HG03457 (cell line): ENCODE data around the gene PRAMEF6.
"Not testable (repeated sequence)": the region's sequence is repeated elsewhere in the genome, so short reads cannot be mapped to it uniquely, and the experiment has no call there.

ENCODE experiments used
- ATAC-seq: cut with Tn5 transposase; IDR thresholded peaks from one replicate; pipeline ENCODE4 v1.9.1; 2021; ENCODE audit warnings: moderate number of reproducible peaks; ENCODE audit not compliant: unreplicated experiment

Gene PRAMEF6

GRCh38 chr1:12947480-12947879, at the start of gene PRAMEF6:
PRAMEF6 (minus strand) TSS chr1:12947580; CDS start chr1:12942518, 5,062 bp downstream.
- ATAC-seq, result not testable (repeated sequence)

DNA sequence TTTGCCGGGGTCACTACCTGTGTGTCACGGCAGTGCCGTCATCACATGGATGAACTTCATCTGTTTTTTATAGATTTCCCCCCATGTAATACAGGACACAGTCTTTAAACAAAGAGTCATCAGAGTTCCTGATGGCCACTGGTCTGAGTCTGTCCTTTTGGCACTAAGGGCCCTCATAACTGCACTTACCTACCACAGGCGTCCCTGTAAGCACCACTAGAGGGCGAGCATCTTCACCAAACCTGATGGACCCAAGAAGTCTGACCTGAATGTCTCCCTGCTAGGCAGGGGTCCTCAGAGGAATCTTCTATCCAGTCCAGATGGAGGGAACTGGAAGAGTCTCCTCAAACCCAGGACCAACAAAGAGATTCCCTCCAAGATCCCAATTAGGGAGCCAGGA, 23.0 kb downstream of the PRAMEF6 start:
- ATAC-seq, result not testable (repeated sequence)

GRCh38 chr1:12921749-12922148, 25.6 kb downstream of the PRAMEF6 start:
- not testable (repeated sequence) for ATAC-seq

DNA sequence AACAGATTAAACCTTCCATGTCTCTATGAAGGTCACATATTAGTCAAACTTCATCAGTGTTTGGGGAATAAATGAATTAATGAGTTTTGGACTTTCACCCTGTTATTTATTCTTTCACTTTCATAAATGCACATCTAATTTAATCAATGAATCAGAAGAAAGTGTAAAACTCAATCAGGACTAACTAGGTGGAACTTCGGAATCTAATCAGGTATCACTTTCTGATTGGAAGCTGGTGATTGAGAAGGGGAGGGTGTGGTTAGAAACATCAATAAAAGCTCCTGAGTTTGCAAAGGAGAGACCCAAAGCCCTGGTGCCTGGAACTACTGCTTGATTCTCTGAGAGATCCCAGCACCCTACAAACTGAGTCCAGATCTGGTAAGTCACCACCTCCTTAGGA, 31.1 kb downstream of the PRAMEF6 start, which contains the start of gene PRAMEF7:
PRAMEF7 (plus strand) TSS at position 301 of the 400 bp plus-strand sequence. CDS start 1,083 bp downstream, outside the sequence.
- not testable (repeated sequence) for ATAC-seq

- not testable (repeated sequence) for ATAC-seq
Observed at GRCh38 chr1:12903793-12904572, 43.4 kb downstream of the PRAMEF6 start.

DNA sequence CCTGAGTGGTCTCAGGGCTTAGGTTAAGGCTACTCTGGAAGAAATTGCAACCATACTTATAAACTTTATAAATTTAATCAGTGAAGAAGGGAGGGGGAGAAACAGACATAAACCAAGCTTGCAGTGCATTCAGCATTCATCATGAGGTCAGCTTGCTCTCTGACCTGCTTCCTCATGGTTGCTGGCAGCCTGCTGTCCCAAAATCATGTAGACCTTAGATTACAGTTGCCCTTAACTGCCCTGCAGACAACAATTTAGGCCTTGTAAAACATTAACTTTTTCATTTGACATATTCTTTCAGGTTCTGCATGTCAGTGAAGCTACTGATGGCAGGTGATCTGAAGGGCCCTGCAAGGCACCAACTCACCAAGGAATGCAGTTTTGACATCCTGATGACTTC, 48.2 kb downstream of the PRAMEF6 start:
- ATAC-seq, result not testable (repeated sequence)

DNA sequence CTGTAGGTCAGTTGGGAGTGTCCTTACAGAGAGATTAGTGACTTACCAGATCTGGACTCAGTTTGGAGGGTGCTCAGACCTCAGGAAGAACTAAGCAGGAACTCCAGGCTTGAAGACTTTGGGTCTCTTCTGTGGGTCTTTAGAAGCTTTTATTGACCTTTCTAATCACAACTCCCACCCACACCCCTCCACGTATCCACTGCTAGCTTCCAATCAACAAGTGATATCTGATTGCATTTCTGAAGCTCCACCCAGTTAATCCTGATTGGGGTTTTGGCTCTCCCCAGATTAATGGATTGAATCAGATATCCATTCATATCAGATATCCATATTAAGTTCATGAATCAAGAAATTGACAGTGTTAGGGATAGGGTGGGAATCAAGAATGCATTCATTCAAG, 49.2 kb downstream of the PRAMEF6 start, which contains the start of gene PRAMEF10:
PRAMEF10 (minus strand) TSS at position 101 of the 400 bp plus-strand sequence. CDS start 2,423 bp downstream, outside the sequence.
- ATAC-seq, result not testable (repeated sequence)
